Mesenteric fat pad (tissue), 1 donor: ENCODE measurements around the gene SMARCD1. TPM values are rescaled to one million over a fixed set of nuclear protein-coding genes. Genes with fewer than 3 reads are reported as not detected.
"Not testable (repeated sequence)": the region's sequence is repeated elsewhere in the genome, so short reads cannot be mapped to it uniquely, and the experiment has no call there.

Source experiments
- DNase-seq: peaks from one replicate; pipeline ENCODE4 v3.0.0-alpha.2; 2020; ENCODE audit warnings: low spot score
- total RNA-seq: library from RNA; stranded (reverse); fragmentation: NEBNext Ultra II Directional; extraction: Animal tissue kit (Norgen Biotek cat#: 25700); gene quantifications from one replicate; pipeline ENCODE4 v1.2.1, GENCODE V29; 2021
- donor health status: DM: yes; HTN: yes; CAD: no.

Gene SMARCD1
- total RNA-seq, 1 donor from 2014 or later: 63.1 TPM

- DNase-seq: no peak
These were observed 8.0 kb upstream of the SMARCD1 start for GRCh38 chr12:50077099-50077498.

DNA sequence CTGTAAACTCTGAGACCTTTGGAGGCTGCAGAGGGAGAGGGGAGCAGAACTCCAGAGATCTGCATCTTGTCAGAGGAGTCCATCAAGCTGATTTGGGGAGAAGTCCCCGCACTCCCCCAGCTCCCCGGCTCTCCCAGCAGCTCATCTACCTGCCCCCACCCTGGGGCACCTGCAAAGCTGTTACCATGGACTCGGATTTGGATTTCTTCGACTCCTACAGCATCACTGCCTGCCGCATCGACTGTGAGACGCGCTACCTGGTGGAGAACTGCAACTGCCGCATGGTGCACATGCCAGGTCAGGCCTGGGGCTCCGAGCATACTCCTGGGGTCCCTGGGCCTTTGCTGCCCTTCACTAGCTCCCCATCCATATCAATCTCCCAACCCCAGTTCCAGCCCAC, 6.9 kb upstream of the SMARCD1 start:
- DNase-seq: no peak

DNA sequence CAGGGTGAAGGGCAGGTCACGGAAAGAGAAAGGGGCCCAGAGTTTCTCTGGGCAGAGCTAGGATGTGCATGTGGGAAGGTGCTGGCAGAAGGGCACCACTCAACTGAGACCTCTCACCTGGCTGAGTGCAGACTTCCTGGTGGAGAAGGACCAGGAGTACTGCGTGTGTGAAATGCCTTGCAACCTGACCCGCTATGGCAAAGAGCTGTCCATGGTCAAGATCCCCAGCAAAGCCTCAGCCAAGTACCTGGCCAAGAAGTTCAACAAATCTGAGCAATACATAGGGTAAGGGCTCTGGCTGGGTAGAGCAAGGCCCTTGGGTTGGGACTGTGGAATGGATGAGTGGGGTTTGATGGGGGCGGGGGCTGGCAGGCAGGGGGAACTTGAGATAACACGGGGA, 5.4 kb upstream of the SMARCD1 start:
- DNase-seq: no peak

GRCh38 chr12:50081096-50081808, 3.9 kb upstream of the SMARCD1 start:
- no peak for DNase-seq

DNA sequence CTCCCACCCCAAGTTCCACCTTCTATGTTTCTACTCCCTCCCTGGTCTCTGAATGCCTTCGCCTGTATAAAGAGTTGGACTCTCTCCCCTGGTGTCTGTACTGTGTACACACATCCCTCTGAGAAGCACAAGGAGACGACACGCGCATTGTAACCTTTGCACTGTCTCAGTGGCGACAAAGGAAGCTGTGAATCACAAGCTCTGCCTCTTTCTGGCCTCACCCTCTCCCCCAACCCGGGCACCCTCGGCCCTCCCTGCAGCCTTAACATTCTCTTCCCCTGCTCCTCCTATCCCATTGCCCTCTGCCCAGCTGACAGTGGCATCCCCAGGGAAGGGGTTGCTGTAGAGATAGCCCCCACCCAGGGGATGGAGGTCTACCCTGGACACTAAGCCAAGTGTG, 2.5 kb upstream of the SMARCD1 start:
- no peak for DNase-seq

DNA sequence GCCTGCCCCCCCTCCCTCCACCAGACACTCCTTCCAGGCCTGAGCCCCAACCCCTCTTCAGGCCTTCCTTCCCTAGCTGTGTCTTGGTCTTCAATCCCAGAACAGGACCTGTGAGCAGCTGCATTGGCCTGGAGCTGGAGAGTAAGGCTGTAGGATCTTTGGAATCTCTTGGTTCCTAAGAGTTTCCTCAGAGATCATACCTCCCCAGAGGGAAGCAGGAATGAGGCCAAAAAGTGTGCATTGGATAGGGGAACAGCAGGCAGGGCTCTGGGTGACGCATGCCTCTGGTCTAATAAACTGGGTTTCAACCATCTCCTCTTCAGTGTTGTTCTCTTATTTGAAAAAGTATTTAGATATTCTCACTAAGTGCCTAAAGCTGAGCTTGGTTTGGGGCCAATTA, 1.8 kb upstream of the SMARCD1 start:
- DNase-seq: no peak

- not testable (repeated sequence) for DNase-seq
These were observed 750 bp upstream of the SMARCD1 start for GRCh38 chr12:50084409-50084774.

DNA sequence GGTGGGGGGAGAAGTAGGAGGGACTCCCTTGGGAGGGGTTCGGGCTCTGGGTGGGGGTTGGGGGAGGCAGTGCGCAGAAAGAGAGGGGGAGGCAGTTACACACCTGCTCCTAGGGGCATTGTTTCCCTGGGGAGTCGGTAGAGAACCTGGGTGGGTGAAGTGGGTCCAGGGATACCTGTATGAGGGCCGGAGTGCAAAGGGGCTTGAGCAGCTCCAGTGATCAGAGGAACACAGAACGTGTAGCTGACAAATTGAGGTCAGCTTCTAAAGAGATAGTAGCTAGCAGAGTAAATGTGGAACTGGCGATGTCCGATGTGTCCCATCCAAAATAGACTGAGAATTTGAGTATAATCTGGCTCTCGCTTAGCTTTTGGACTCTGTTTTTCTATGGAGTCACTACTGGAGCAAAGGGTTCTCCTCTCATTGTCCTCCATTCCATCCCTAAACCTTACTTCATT, 502 bp downstream of the SMARCD1 start:
- no peak for DNase-seq

DNA sequence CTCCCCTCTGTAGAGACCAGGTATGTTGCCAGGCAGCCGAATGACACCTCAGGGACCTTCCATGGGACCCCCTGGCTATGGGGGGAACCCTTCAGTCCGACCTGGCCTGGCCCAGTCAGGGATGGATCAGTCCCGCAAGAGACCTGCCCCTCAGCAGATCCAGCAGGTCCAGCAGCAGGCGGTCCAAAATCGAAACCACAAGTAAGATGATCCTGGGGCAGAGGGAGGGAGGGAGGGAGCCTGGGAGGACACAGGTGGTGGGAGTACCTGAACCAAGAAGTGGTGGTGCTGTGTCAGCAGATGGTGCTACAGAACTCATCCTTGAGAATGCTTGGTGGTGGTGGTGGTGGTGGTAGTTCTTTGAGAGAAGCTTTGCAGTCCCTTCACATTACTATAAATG, 1.0 kb downstream of the SMARCD1 start:
- DNase-seq: no peak

DNA sequence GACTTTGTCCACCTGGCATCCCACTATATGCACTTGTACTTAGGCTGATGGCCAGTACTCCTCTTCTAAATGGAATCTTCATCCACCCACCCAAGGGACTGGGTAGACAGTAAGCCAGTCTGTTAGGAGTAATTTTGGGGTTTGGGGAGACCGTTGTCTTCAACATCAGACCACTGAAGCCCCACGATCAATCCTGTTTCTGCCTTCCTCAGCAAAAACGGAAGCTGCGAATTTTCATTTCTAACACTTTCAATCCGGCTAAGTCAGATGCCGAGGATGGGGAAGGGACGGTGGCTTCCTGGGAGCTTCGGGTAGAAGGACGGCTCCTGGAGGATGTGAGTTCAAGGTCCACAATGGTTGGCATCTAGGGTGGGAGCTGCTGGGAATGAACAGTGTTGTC, 2.0 kb downstream of the SMARCD1 start:
- DNase-seq: no peak

- DNase-seq: no peak
These were observed 2.9 kb downstream of the SMARCD1 start for GRCh38 chr12:50087995-50088394.

- DNase-seq: no peak
These were observed 3.6 kb downstream of the SMARCD1 start for GRCh38 chr12:50088577-50089335.

GRCh38 chr12:50089730-50090129, 4.6 kb downstream of the SMARCD1 start:
- no peak for DNase-seq

GRCh38 chr12:50090391-50090790, 5.2 kb downstream of the SMARCD1 start:
- no peak for DNase-seq

GRCh38 chr12:50097952-50098351, 12.8 kb downstream of the SMARCD1 start:
- no peak for DNase-seq

DNA sequence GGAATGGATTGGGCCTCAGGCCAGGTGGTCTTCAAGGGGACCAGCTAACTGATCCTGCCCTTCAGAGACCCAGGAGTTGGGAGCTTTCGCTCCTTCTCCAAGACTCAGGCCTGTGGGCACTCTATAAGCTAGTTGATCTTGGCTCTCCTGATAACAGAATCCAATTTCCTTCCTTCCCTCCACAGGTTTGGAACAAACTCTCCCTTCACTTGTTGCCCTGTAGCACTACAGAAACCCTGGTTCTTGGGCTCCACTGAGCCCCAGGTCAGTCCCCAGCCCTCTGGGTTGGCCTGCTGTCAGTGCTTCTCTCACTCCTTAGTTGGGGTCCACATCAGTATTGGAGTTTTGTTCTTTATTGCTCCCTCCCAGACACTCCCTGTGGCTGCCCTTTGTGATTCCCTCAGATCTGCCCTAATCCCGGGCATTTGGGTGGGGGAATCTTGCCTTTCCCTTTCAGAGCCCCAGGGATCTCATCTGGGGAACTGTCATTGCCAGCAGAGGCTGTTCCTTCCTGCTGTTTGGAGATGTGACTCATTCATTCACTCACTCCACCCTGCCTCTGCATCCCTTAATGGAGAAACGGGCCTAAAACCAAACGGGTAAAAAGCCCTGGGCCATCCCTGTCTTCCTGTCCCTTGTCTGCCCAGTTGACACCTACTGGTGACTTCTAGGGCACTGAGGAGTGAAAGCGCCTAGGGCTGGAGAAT, 14.3 kb downstream of the SMARCD1 start:
- no peak for DNase-seq

DNA sequence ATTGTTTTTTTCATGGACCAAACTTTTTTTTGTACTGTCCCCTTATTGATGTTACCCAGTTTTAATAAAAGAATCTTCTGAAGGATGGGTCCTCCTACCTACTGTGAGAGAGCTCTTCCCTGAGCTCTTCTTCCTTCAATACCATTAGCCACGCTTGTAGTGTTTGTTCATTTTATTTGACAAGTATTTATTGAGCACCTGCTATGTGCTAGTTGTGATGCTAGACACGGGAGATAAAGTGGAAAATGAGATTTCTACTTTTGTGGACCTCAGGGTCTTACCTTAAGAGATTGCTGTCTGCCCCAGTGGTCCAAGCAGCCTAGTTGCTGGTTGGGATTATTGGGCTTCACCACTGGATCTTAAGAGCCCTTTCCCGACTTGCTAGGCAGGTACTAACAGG, 15.4 kb downstream of the SMARCD1 start:
- no peak for DNase-seq

- no peak for DNase-seq
These were observed 16.5 kb downstream of the SMARCD1 start for GRCh38 chr12:50101663-50102062.

GRCh38 chr12:50102131-50102531, 17.0 kb downstream of the SMARCD1 start:
- no peak for DNase-seq

- no peak for DNase-seq
These were observed 17.6 kb downstream of the SMARCD1 start for GRCh38 chr12:50102646-50103309.

DNA sequence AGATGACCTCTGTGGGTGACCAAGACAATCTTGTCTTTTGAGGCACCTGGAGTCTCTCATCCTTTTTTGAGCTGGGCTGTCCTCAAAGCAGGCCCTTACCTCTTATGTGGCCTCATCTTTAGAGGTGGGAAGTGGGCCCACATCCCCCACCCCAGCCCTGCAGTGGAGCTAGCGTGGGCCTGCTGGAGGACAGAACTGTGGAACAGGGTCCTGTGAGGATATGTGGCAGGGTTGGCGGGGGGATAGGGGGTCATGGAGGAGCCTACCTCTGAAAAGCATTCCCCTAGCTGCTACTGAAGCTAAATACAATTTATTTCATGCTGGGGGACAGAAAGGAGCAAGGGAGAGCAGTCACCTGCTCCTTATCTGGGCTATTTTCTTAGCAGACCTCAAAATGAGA, 18.2 kb downstream of the SMARCD1 start:
- no peak for DNase-seq
